H1 (cell line): ENCODE data around the gene METTL25B. TPM values are rescaled to one million over a fixed set of nuclear protein-coding genes. Genes with fewer than 3 reads are reported as not detected.
A peak's percentile ranks its signal among the peaks of the same experiment; 100 is the strongest.

ENCODE experiments used
- CBX5 ChIP-seq: fragments of 300-800, 300-1000 bp; sonication (generic); IDR thresholded peaks from 2 replicates; pipeline ENCODE4 v1.7.1; 2016; ENCODE audit warnings: antibody characterized with exemption, low read length, low read depth
- CREB1 ChIP-seq: IDR thresholded peaks from 2 replicates; pipeline ENCODE4 v1.6.1; 2012; ENCODE audit warnings: inconsistent platforms
- FOSL1 ChIP-seq: IDR thresholded peaks from 2 replicates; pipeline ENCODE4 v1.6.1; 2011; ENCODE audit warnings: mild to moderate bottlenecking, low read depth, low read length, moderate library complexity; ENCODE audit not compliant: insufficient read depth
- RFX5 ChIP-seq: IDR thresholded peaks from 2 replicates; pipeline ENCODE4 v1.6.1; 2011; ENCODE audit warnings: low read depth, low read length, improper control_type of control experiment, borderline replicate concordance
- RXRA ChIP-seq: IDR thresholded peaks from 2 replicates; pipeline ENCODE4 v1.6.1; 2011; ENCODE audit warnings: low read depth, mild to moderate bottlenecking, low read length, moderate library complexity; ENCODE audit not compliant: insufficient read depth
- SP4 ChIP-seq: IDR thresholded peaks from 2 replicates; pipeline ENCODE4 v1.6.1; 2012; ENCODE audit warnings: low read length, inconsistent platforms
- ZNF274 ChIP-seq: IDR thresholded peaks from 2 replicates; pipeline ENCODE4 v1.7.0; 2012; ENCODE audit warnings: low read length, borderline replicate concordance; ENCODE audit errors: extremely low read depth
- polyA plus RNA-seq, 7 experiments: library from polyadenylated mRNA; depleted of rRNA in 3 of 7; stranded (reverse) in 5 of 7; unstranded in 2 of 7; fragments of >200 nt in 5 of 7; fragments of 200-250 nt in 2 of 7; gene quantifications; 1 replicate in 5 of 7; 2 replicates in 1 of 7; 4 replicates in 1 of 7; pipeline versions ENCODE4 v1.2.1 to v1.2.3, GENCODE V29; 2011 to 2013; ENCODE audit warnings: missing spikeins in 2 of 7, mixed read lengths in 2 of 7
- total RNA-seq: library from RNA; stranded (reverse); fragmentation: NEBNext Ultra II Directional; extraction: Animal tissue kit (Norgen Biotek cat#: 25700); gene quantifications from 2 replicates; pipeline ENCODE4 v1.2.1, GENCODE V29; 2021
- TF ChIP-seq, protein P1 (sequence below): fragments of 300-600 bp; sonication (generic); IDR thresholded peaks from 2 replicates; pipeline ENCODE4 v1.7.1; 2012; ENCODE audit warnings: low read length, moderate library complexity, mild to moderate bottlenecking, inconsistent platforms; ENCODE audit not compliant: insufficient replicate concordance
- TF ChIP-seq, protein P2 (sequence below): IDR thresholded peaks from 2 replicates; pipeline ENCODE4 v1.6.1; 2012; ENCODE audit warnings: inconsistent platforms

METTL25B gene
- total and polyA plus RNA-seq, 2 of the 8 experiments (the other 6 are each of a cell fraction or from before 2014, with no cell fraction given), result 28.4 to 30.1 TPM

DNA sequence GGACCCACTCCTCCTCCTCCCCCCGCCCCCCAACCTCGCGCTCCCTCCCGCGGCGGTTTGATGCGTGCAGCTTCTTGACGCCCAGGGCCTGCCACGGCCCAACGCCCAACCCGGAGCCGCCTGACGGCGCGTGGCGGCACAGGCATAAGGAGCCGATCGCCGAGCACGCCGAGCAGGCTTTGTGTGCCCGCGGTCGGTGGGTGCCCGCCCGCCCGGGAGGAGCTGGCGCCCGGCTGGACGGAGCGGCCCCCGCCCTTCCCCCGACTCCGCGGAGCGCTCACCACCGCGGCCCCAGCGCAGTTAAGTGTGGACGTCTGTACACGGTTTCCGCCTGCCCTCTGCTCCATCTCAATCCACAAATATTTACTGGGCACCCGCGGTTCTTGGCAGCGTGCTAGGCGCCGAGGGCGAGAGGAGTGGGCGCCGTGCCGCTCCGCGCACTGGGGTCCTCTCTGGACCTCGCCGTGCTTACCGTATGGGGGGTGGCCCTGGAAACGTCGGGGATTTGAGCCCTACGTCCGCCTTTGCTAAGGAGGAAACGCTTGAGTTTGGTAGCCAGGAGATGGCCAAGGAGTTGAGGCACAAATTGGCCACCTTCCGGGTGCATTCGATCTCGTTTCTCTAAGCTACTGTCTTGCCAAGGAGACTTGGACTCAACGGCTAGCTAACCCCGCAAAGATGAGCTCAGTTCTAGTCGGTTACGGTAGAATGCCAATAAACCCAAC, 23.6 kb downstream of the METTL25B start (continued):
- TF ChIP-seq, protein P1, sequence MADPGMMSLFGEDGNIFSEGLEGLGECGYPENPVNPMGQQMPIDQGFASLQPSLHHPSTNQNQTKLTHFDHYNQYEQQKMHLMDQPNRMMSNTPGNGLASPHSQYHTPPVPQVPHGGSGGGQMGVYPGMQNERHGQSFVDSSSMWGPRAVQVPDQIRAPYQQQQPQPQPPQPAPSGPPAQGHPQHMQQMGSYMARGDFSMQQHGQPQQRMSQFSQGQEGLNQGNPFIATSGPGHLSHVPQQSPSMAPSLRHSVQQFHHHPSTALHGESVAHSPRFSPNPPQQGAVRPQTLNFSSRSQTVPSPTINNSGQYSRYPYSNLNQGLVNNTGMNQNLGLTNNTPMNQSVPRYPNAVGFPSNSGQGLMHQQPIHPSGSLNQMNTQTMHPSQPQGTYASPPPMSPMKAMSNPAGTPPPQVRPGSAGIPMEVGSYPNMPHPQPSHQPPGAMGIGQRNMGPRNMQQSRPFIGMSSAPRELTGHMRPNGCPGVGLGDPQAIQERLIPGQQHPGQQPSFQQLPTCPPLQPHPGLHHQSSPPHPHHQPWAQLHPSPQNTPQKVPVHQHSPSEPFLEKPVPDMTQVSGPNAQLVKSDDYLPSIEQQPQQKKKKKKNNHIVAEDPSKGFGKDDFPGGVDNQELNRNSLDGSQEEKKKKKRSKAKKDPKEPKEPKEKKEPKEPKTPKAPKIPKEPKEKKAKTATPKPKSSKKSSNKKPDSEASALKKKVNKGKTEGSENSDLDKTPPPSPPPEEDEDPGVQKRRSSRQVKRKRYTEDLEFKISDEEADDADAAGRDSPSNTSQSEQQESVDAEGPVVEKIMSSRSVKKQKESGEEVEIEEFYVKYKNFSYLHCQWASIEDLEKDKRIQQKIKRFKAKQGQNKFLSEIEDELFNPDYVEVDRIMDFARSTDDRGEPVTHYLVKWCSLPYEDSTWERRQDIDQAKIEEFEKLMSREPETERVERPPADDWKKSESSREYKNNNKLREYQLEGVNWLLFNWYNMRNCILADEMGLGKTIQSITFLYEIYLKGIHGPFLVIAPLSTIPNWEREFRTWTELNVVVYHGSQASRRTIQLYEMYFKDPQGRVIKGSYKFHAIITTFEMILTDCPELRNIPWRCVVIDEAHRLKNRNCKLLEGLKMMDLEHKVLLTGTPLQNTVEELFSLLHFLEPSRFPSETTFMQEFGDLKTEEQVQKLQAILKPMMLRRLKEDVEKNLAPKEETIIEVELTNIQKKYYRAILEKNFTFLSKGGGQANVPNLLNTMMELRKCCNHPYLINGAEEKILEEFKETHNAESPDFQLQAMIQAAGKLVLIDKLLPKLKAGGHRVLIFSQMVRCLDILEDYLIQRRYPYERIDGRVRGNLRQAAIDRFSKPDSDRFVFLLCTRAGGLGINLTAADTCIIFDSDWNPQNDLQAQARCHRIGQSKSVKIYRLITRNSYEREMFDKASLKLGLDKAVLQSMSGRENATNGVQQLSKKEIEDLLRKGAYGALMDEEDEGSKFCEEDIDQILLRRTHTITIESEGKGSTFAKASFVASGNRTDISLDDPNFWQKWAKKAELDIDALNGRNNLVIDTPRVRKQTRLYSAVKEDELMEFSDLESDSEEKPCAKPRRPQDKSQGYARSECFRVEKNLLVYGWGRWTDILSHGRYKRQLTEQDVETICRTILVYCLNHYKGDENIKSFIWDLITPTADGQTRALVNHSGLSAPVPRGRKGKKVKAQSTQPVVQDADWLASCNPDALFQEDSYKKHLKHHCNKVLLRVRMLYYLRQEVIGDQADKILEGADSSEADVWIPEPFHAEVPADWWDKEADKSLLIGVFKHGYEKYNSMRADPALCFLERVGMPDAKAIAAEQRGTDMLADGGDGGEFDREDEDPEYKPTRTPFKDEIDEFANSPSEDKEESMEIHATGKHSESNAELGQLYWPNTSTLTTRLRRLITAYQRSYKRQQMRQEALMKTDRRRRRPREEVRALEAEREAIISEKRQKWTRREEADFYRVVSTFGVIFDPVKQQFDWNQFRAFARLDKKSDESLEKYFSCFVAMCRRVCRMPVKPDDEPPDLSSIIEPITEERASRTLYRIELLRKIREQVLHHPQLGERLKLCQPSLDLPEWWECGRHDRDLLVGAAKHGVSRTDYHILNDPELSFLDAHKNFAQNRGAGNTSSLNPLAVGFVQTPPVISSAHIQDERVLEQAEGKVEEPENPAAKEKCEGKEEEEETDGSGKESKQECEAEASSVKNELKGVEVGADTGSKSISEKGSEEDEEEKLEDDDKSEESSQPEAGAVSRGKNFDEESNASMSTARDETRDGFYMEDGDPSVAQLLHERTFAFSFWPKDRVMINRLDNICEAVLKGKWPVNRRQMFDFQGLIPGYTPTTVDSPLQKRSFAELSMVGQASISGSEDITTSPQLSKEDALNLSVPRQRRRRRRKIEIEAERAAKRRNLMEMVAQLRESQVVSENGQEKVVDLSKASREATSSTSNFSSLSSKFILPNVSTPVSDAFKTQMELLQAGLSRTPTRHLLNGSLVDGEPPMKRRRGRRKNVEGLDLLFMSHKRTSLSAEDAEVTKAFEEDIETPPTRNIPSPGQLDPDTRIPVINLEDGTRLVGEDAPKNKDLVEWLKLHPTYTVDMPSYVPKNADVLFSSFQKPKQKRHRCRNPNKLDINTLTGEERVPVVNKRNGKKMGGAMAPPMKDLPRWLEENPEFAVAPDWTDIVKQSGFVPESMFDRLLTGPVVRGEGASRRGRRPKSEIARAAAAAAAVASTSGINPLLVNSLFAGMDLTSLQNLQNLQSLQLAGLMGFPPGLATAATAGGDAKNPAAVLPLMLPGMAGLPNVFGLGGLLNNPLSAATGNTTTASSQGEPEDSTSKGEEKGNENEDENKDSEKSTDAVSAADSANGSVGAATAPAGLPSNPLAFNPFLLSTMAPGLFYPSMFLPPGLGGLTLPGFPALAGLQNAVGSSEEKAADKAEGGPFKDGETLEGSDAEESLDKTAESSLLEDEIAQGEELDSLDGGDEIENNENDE, result no peak
- TF ChIP-seq CREB1, result peak; percentile 79
- no peak for TF ChIP-seq CBX5
- peak; percentile 65; the same call in 1 of the 2 replicates for TF ChIP-seq FOSL1
- no peak for TF ChIP-seq RFX5
- no peak for TF ChIP-seq ZNF274
- TF ChIP-seq SP4, result no peak
- TF ChIP-seq RXRA, result no peak
- TF ChIP-seq, protein P2, sequence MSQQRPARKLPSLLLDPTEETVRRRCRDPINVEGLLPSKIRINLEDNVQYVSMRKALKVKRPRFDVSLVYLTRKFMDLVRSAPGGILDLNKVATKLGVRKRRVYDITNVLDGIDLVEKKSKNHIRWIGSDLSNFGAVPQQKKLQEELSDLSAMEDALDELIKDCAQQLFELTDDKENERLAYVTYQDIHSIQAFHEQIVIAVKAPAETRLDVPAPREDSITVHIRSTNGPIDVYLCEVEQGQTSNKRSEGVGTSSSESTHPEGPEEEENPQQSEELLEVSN, result peak; percentile 65
